ENCODE data around the gene EPPIN. TPM values are rescaled to one million over a fixed set of nuclear protein-coding genes. Genes with fewer than 3 reads are reported as not detected.
"Not testable (repeated sequence)": the region's sequence is repeated elsewhere in the genome, so short reads cannot be mapped to it uniquely, and the experiment has no call there.

EPPIN gene
- total RNA-seq, 2 experiments from 2014 or later: not detected

- H3K27me3 Mint-ChIP-seq: peaks cover 20% of the 10 kb centered on the region
- H3K36me3 Mint-ChIP-seq; H3K4me1 Mint-ChIP-seq; H3K27ac Mint-ChIP-seq; H3K4me3 Mint-ChIP-seq; ATAC-seq (ENCODE audit: low read depth); POLR2A ChIA-PET; DNase-seq; H3K9me3 Mint-ChIP-seq: not testable (repeated sequence)
Observed at GRCh38 chr20:45569650-45570049, 22.4 kb upstream of the EPPIN start.

DNA sequence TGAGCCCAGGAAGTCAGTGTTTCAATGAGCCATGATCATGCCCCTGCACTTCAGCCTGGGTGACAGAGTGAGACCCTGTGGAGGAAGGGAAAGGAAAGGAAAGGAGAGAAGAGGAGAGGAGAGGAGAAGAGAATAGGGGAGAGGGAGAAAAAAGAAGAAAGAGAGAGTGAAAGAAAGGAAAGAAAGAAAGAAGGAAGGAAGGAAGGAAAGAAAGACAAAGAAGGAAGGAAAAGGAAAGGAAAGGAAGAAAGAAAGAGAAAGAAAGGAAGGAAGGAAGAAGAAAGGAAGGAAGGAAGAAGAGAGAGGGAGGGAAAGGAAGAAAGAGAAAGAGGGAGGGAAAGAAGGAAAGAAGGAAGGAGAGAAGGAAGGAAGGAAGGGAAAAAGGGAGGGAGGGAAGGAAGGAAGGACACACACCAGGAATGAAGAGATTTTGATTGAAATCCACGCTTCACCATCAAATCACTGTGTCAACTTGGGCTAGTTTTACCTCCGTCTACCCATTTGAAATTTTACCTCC, 17.6 kb upstream of the EPPIN start:
- H3K4me3 Mint-ChIP-seq: no peak overlapping the region
- no peak for ATAC-seq (ENCODE audit: low read depth)
- H3K27me3 Mint-ChIP-seq: peaks cover 18% of the 10 kb centered on the region
- H3K9me3 Mint-ChIP-seq: no peaks in the 10 kb centered on the region
- H3K4me1 Mint-ChIP-seq: no peaks in the 10 kb centered on the region
- POLR2A ChIA-PET: no interaction called here
- H3K27ac Mint-ChIP-seq: no peak overlapping the region
- no peak for DNase-seq
- no peaks in the 10 kb centered on the region for H3K36me3 Mint-ChIP-seq

GRCh38 chr20:45555198-45555597, 8.0 kb upstream of the EPPIN start:
- Mint-ChIP-seq H3K4me3 (no peak overlapping the region), H3K27me3 (peaks cover 10% of the 10 kb centered on the region), H3K4me1 (no peaks in the 10 kb centered on the region), H3K27ac (no peak overlapping the region), H3K9me3 (no peaks in the 10 kb centered on the region), H3K36me3 (no peaks in the 10 kb centered on the region)
- POLR2A ChIA-PET: no interaction called here
- DNase-seq (no peak), ATAC-seq (ENCODE audit: low read depth) (no peak)

DNA sequence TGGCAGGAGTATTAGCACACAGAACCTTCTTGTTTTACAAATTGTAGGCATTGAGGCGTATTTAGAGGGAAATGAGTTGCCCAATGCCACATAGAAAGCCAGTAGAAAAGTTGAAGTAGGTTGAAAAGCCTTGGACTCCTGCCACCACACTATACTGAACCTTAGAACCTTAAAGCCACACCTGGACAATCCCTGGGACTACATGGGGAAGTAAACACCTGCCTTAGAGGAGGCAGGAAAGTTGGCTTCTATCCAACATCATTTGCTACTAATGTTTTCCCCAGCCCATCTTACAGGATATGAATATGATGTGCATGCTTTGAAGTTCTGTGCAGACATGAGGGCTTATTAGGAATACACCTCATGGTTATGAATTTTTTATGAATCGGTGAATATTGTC, 5.3 kb upstream of the EPPIN start:
- ATAC-seq (ENCODE audit: low read depth) (no peak), DNase-seq (no peak)
- Mint-ChIP-seq H3K27me3 (peaks cover 17% of the 10 kb centered on the region), H3K36me3 (no peaks in the 10 kb centered on the region), H3K27ac (no peak overlapping the region), H3K4me1 (no peaks in the 10 kb centered on the region), H3K4me3 (no peak overlapping the region), H3K9me3 (no peaks in the 10 kb centered on the region)
- POLR2A ChIA-PET: no interaction called here

DNA sequence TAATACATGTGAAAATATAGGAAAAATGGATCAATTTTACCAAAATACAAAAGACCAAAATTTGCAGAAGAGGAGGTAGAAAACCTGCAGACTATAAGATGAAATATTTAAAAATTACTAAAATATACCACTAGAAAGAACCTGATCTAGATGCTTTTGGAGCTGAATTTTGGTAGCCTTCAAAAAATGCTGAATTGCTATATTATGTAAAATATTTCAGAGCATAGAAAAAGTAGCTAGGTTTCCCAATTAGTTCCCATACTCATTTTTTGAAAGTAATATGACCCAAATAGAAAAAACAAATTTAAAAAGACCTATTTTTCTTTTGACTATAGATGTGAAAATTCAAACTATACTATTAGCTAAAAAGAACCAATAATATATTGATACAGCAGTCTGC, 3.6 kb upstream of the EPPIN start:
- POLR2A ChIA-PET: no interaction called here
- H3K27me3 Mint-ChIP-seq: peaks cover 17% of the 10 kb centered on the region
- no peaks in the 10 kb centered on the region for H3K36me3 Mint-ChIP-seq
- H3K27ac Mint-ChIP-seq: no peak overlapping the region
- no peaks in the 10 kb centered on the region for H3K4me1 Mint-ChIP-seq
- H3K4me3 Mint-ChIP-seq: no peak overlapping the region
- DNase-seq: no peak
- no peaks in the 10 kb centered on the region for H3K9me3 Mint-ChIP-seq
- ATAC-seq (ENCODE audit: low read depth): no peak

DNA sequence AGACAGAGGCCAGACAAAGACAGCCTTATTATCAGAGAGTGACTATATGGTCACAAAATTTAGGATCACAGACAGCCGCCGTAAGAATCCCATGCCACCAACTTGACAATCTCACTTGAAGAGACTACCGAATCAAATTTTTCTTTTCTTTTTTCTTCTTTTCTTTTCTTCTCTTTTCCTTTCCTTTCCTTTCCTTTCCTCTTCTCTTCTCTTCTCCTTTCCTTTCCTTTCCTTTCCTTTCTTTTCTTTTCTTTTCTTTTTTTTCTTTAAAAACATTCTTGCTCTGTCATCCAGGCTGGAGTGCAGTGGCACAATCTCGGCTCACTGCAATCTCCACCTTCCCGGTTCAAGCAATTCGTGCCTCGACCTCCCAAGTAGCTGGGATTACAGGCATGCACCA, 1.2 kb upstream of the EPPIN start:
- DNase-seq: no peak
- Mint-ChIP-seq H3K27me3 (peaks cover 21% of the 10 kb centered on the region), H3K4me1 (no peaks in the 10 kb centered on the region), H3K4me3 (no peak overlapping the region), H3K9me3 (no peaks in the 10 kb centered on the region), H3K27ac (no peak overlapping the region), H3K36me3 (no peaks in the 10 kb centered on the region)
- POLR2A ChIA-PET: no interaction called here
- no peak for ATAC-seq (ENCODE audit: low read depth)

GRCh38 chr20:45545754-45546453, 1.3 kb downstream of the EPPIN start:
- ATAC-seq (ENCODE audit: low read depth) (no peak), DNase-seq (no peak)
- no peaks in the 10 kb centered on the region for H3K4me1 Mint-ChIP-seq
- POLR2A ChIA-PET: no interaction called here
- peaks cover 21% of the 10 kb centered on the region for H3K27me3 Mint-ChIP-seq
- H3K27ac Mint-ChIP-seq: no peak overlapping the region
- no peak overlapping the region for H3K4me3 Mint-ChIP-seq
- H3K9me3 Mint-ChIP-seq: no peaks in the 10 kb centered on the region
- no peaks in the 10 kb centered on the region for H3K36me3 Mint-ChIP-seq

DNA sequence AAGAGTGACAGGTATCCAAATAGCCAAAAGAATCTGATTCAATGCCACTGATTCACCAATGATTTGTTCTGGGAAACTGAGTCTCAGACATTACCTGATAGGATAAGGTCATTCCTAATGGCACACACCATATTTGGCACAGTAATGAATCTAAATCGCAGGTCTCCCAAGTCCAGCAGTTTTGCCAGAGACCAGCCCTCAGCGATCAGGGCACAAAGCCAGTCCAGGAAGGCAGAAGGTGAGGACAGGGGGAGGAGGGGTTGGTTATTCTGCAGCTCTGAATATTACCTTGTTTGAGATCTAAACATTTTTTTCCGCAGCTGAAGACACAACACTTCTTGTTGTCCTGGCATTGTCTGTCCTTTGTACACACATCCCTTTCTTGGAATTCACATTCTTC, 1.9 kb downstream of the EPPIN start:
- no peak for ATAC-seq (ENCODE audit: low read depth)
- no peak for DNase-seq
- peaks cover 20% of the 10 kb centered on the region for H3K27me3 Mint-ChIP-seq
- H3K4me1 Mint-ChIP-seq: no peaks in the 10 kb centered on the region
- H3K9me3 Mint-ChIP-seq: no peaks in the 10 kb centered on the region
- no peak overlapping the region for H3K27ac Mint-ChIP-seq
- no peaks in the 10 kb centered on the region for H3K36me3 Mint-ChIP-seq
- H3K4me3 Mint-ChIP-seq: no peak overlapping the region
- POLR2A ChIA-PET: no interaction called here

DNA sequence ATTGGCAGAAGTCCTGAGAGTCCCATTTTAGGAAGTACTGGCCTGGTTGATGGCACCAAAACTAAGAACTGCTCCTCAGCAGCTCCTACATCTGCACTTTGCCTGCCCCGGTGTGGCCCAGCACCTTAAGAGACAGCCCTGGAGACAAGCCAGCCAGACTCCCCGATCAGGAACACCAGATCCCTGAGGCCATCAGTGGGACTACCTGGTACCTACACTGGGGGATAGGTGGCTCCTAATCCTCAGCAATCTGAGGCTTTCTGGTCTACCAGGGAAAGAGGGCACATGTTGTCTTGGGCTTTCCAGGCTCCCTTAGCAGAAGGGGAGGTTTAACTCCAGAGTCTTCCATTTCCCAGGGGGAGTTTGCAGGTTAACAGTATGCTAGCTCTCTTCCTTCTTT, 7.8 kb downstream of the EPPIN start, which contains the start of gene WFDC6:
Gene WFDC6, minus strand, starts transcription at position 101 of the 400 bp plus-strand sequence. Its CDS starts 75 bp downstream, at position 26.
- no peak within 1 kb of the TSS for H3K27ac Mint-ChIP-seq
- H3K4me1 Mint-ChIP-seq: no peaks in the 10 kb centered on the region
- H3K27me3 Mint-ChIP-seq: peaks cover 11% of the 10 kb centered on the region
- H3K36me3 Mint-ChIP-seq: no peaks in the 10 kb centered on the region
- ATAC-seq (ENCODE audit: low read depth) (no peak), DNase-seq (no peak)
- POLR2A ChIA-PET: no interaction called here
- no peak within 1 kb of the TSS for H3K4me3 Mint-ChIP-seq
- no peaks in the 10 kb centered on the region for H3K9me3 Mint-ChIP-seq

- DNase-seq: no peak
Observed at GRCh38 chr20:45538209-45538799, 8.9 kb downstream of the EPPIN start.

GRCh38 chr20:45527294-45527693, 19.9 kb downstream of the EPPIN start:
- POLR2A ChIA-PET: no interaction called here
- Mint-ChIP-seq H3K36me3 (no peaks in the 10 kb centered on the region), H3K9me3 (no peaks in the 10 kb centered on the region), H3K27me3 (peaks cover 26% of the 10 kb centered on the region), H3K27ac (no peak overlapping the region), H3K4me1 (no peaks in the 10 kb centered on the region), H3K4me3 (no peak overlapping the region)
- DNase-seq (no peak), ATAC-seq (ENCODE audit: low read depth) (no peak)

More at GRCh38 chr20:45538209-45538799, 8.9 kb downstream of the EPPIN start:
- ATAC-seq (ENCODE audit: low read depth): no peak
- Mint-ChIP-seq H3K4me1 (no peaks in the 10 kb centered on the region), H3K36me3 (no peaks in the 10 kb centered on the region), H3K27me3 (peaks cover 9% of the 10 kb centered on the region), H3K27ac (no peak overlapping the region), H3K9me3 (no peaks in the 10 kb centered on the region), H3K4me3 (no peak overlapping the region)
- POLR2A ChIA-PET: no interaction called here

DNA sequence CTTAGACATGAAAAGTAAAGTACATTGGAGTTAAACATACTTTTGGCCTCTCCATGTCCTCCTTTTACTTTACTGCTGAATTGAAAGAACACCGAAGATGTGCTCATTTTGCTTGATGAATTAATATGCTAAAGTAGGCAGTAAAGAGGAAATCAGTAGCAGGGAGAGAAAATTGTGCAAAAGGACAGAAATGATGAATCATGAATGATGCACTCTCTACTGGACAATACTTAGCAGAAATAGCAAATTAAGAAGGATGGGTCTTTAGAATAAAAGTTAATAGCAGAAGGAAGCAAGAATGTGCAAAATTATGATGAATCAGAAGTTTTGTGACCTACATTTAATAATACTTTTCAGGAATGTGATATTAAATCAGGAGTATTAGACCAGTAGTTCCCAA, 23.4 kb downstream of the EPPIN start:
- Mint-ChIP-seq H3K9me3 (no peaks in the 10 kb centered on the region), H3K36me3 (no peaks in the 10 kb centered on the region), H3K4me1 (no peaks in the 10 kb centered on the region), H3K4me3 (no peak overlapping the region), H3K27ac (no peak overlapping the region), H3K27me3 (peaks cover 29% of the 10 kb centered on the region)
- DNase-seq: no peak
- POLR2A ChIA-PET: no interaction called here
- ATAC-seq (ENCODE audit: low read depth): no peak

DNA sequence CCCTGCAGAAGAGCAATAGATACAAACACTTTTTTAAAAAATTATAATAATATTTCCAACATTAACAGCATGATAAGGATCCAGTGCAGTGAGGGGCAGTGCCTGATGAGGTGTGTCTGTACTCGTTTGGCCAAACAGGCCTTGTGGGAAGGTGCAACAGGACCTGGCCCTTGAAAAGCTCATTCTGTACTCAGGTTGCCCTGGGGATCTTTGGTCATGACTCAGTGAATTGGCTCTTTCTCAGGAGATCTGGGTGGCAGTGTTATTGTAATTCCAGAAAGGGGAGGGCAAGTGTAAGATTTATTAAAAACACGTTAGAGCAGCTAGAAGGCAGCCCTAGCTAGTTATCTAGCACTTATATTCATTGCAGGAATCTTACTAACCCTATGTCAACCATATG, 28.9 kb downstream of the EPPIN start:
- Mint-ChIP-seq H3K36me3 (no peaks in the 10 kb centered on the region), H3K27ac (no peak overlapping the region), H3K4me1 (no peaks in the 10 kb centered on the region), H3K27me3 (peaks cover 29% of the 10 kb centered on the region), H3K9me3 (no peaks in the 10 kb centered on the region), H3K4me3 (no peak overlapping the region)
- ATAC-seq (ENCODE audit: low read depth) (no peak), DNase-seq (no peak)
- POLR2A ChIA-PET: no interaction called here

GRCh38 chr20:45515147-45515913, 31.9 kb downstream of the EPPIN start, which contains the start of gene SPINT3:
Gene SPINT3 (minus strand): TSS chr20:45515622. CDS start chr20:45515608, 14 bp downstream.
- no peak within 1 kb of the TSS for H3K4me3 Mint-ChIP-seq
- no peak within 1 kb of the TSS for H3K27ac Mint-ChIP-seq
- ATAC-seq (ENCODE audit: low read depth) (no peak), DNase-seq (no peak)
- no peaks in the 10 kb centered on the region for H3K4me1 Mint-ChIP-seq
- no peaks in the 10 kb centered on the region for H3K9me3 Mint-ChIP-seq
- no peaks in the 10 kb centered on the region for H3K36me3 Mint-ChIP-seq
- POLR2A ChIA-PET: no interaction called here
- H3K27me3 Mint-ChIP-seq: peaks cover 25% of the 10 kb centered on the region
